ENCODE results near the gene ERGIC2. TPM values are rescaled to one million over a fixed set of nuclear protein-coding genes. Genes with fewer than 3 reads are reported as not detected.
"Not testable (repeated sequence)": the region's sequence is repeated elsewhere in the genome, so short reads cannot be mapped to it uniquely, and the experiment has no call there.

The ERGIC2 gene
- total RNA-seq, 1 donor from 2014 or later: 53.7 TPM

DNA sequence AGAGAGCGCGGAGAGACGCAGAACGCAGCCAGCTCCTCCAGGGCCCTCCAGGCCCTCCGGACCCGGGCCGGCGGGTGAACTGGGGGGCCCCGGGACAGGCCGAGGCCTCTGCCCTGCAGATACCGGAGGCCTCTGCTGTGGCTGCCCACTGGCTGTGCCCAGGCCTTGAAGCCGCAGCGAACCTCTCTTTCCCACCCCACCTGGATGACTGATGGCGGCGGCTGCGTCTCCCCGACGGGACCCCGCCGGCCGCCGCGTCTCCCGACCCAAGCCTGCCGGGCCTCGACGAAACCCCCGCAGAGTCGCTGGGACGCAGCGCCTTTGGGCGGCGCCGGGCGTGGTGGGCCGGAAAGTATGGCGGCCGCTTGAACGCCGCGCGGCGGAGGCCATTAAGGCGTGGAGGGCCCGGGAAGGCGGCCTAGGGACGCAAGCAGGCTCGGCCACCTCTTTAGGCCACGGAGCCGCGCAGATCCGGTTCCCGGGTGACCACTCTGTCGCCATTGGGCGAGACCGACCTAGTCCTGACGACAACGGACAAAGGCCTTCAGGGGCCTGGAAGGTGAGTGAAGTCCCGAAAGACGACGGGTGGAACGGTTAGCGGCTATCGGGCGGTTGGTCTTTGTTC is 8.4 kb upstream of the ERGIC2 start:
- H3K27me3 ChIP-seq (ENCODE audit: control insufficient read depth, insufficient read depth, low read length): no peaks in the 10 kb centered on the region
- no peaks in the 10 kb centered on the region for H3K36me3 ChIP-seq (ENCODE audit: control insufficient read depth, insufficient read depth, low read length)
- DNase-seq (ENCODE audit: low read depth): no peak
- no peak for TF ChIP-seq CTCF (IDR thresholded peaks at IDR 0.05; ENCODE audit: insufficient read depth, low read length, poor library complexity, severe bottlenecking)
- H3K4me3 ChIP-seq (ENCODE audit: low read depth, low read length): no peak overlapping the region

- not testable (repeated sequence) for H3K27me3 ChIP-seq (ENCODE audit: control insufficient read depth, insufficient read depth, low read length); DNase-seq (ENCODE audit: low read depth); H3K4me3 ChIP-seq (ENCODE audit: low read depth, low read length); H3K36me3 ChIP-seq (ENCODE audit: control insufficient read depth, insufficient read depth, low read length)
These were observed 5.2 kb upstream of the ERGIC2 start for GRCh38 chr12:29386084-29386680.

- H3K4me3 ChIP-seq (ENCODE audit: low read depth, low read length); H3K27me3 ChIP-seq (ENCODE audit: control insufficient read depth, insufficient read depth, low read length); DNase-seq (ENCODE audit: low read depth); H3K36me3 ChIP-seq (ENCODE audit: control insufficient read depth, insufficient read depth, low read length): not testable (repeated sequence)
These were observed 4.2 kb upstream of the ERGIC2 start for GRCh38 chr12:29385194-29385593.

DNA sequence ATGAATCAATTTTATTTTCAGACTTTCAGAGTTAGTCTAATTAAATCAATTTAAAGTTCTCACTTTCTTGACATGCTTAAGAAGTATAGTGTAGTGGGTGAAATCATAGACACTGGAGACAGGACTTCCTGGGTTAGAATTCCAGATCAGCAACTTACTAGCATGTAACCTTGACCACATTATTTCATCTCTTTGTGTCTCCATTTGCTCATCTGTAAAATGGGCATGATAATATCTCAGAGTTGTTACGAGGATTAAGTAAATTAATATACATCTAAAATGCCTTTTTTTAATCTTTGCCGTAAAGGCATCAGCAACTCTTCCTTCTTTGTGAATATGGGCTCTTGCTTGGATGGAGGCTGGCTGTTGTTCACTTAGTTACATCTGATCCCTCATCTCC is 1.3 kb upstream of the ERGIC2 start:
- DNase-seq (ENCODE audit: low read depth): no peak
- Histone ChIP-seq H3K36me3 (ENCODE audit: control insufficient read depth, insufficient read depth, low read length) (no peaks in the 10 kb centered on the region), H3K27me3 (ENCODE audit: control insufficient read depth, insufficient read depth, low read length) (no peaks in the 10 kb centered on the region), H3K4me3 (ENCODE audit: low read depth, low read length) (no peak overlapping the region)
- TF ChIP-seq CTCF (IDR thresholded peaks at IDR 0.05; ENCODE audit: insufficient read depth, low read length, poor library complexity, severe bottlenecking): no peak

- no peak for DNase-seq (ENCODE audit: low read depth)
- Histone ChIP-seq H3K4me3 (ENCODE audit: low read depth, low read length) (no peak overlapping the region), H3K36me3 (ENCODE audit: control insufficient read depth, insufficient read depth, low read length) (no peaks in the 10 kb centered on the region), H3K27me3 (ENCODE audit: control insufficient read depth, insufficient read depth, low read length) (no peaks in the 10 kb centered on the region)
- TF ChIP-seq CTCF (IDR thresholded peaks at IDR 0.05; ENCODE audit: insufficient read depth, low read length, poor library complexity, severe bottlenecking): no peak
These were observed 4.9 kb downstream of the ERGIC2 start for GRCh38 chr12:29376118-29376517.

- DNase-seq (ENCODE audit: low read depth): no peak
- TF ChIP-seq CTCF (IDR thresholded peaks at IDR 0.05; ENCODE audit: insufficient read depth, low read length, poor library complexity, severe bottlenecking): no peak
- Histone ChIP-seq H3K27me3 (ENCODE audit: control insufficient read depth, insufficient read depth, low read length) (no peaks in the 10 kb centered on the region), H3K36me3 (ENCODE audit: control insufficient read depth, insufficient read depth, low read length) (no peaks in the 10 kb centered on the region), H3K4me3 (ENCODE audit: low read depth, low read length) (no peak overlapping the region)
These were observed 6.1 kb downstream of the ERGIC2 start for GRCh38 chr12:29374913-29375312.

DNA sequence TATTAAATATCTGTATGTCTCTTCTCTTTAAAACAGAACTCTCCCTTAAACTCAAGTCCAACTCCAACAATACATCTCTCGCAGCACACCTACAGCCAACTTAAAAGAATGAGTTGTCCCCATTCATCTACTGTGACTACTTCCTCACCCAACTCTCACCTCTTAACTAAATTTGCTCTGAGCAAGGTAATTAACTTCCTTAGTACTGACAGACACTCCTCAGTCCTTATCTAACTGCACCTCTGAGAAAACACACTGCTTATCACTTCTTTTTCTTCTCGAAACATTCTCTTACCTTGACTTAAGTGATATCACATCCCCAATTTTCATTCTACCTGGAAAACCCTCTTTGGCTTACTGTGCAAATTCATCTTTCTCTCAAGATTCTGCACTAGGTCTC is 7.0 kb downstream of the ERGIC2 start:
- Histone ChIP-seq H3K36me3 (ENCODE audit: control insufficient read depth, insufficient read depth, low read length) (no peaks in the 10 kb centered on the region), H3K27me3 (ENCODE audit: control insufficient read depth, insufficient read depth, low read length) (no peaks in the 10 kb centered on the region), H3K4me3 (ENCODE audit: low read depth, low read length) (no peak overlapping the region)
- DNase-seq (ENCODE audit: low read depth): no peak
- no peak for TF ChIP-seq CTCF (IDR thresholded peaks at IDR 0.05; ENCODE audit: insufficient read depth, low read length, poor library complexity, severe bottlenecking)

Data from kidney epithelial cell (primary cell).